Loucy (cell line): ENCODE results near the gene MAB21L3.

Experiments
- H2AFZ ChIP-seq: fragments of 200-600 bp; sonication (generic); 2 replicates; pipeline ENCODE4 v1.6.0; 2016; ENCODE audit warnings: antibody characterized with exemption, mild to moderate bottlenecking, low read length, moderate library complexity
- H3F3A ChIP-seq: fragments of 200-600 bp; 2 replicates; pipeline ENCODE4 v1.6.0; 2016; ENCODE audit warnings: antibody characterized with exemption, low read depth, mild to moderate bottlenecking
- H3K27me3 ChIP-seq: fragments of 200-600 bp; sonication (generic); 2 replicates; pipeline ENCODE4 v1.6.1; 2014; ENCODE audit warnings: low read length, mild to moderate bottlenecking; ENCODE audit not compliant: insufficient read depth, poor library complexity, severe bottlenecking
- H3K36me3 ChIP-seq: fragments of 200-600 bp; sonication (generic); 2 replicates; pipeline ENCODE4 v1.6.1; 2016; ENCODE audit warnings: low read length; ENCODE audit not compliant: insufficient read depth
- H3K4me1 ChIP-seq: fragments of 200-600 bp; sonication (generic); 2 replicates; pipeline ENCODE4 v1.5.1; 2014; ENCODE audit warnings: low read length, mild to moderate bottlenecking; ENCODE audit not compliant: insufficient read depth, poor library complexity, severe bottlenecking
- H3K4me2 ChIP-seq: fragments of 200-600 bp; sonication (generic); 2 replicates; pipeline ENCODE4 v1.6.0; 2014; ENCODE audit warnings: antibody characterized with exemption, low read length, low read depth, mild to moderate bottlenecking; ENCODE audit not compliant: poor library complexity, severe bottlenecking
- H3K4me3 ChIP-seq: fragments of 200-600 bp; sonication (generic); 2 replicates; pipeline ENCODE4 v1.5.1; 2014; ENCODE audit warnings: low read length, mild to moderate bottlenecking, mixed read lengths; ENCODE audit not compliant: poor library complexity, severe bottlenecking
- H3K79me2 ChIP-seq: fragments of 200-600 bp; sonication (generic); 2 replicates; pipeline ENCODE4 v1.6.1; 2014; ENCODE audit warnings: low read length; ENCODE audit not compliant: insufficient read depth
- H3K9ac ChIP-seq: fragments of 200-600 bp; sonication (generic); 2 replicates; pipeline ENCODE4 v1.6.0; 2014; ENCODE audit warnings: mild to moderate bottlenecking, low read depth, low read length, moderate library complexity; ENCODE audit not compliant: poor library complexity, severe bottlenecking
- H3K9me2 ChIP-seq: fragments of 200-600 bp; sonication (generic); replicated peaks from 2 replicates; pipeline ENCODE4 v1.6.1; 2016; ENCODE audit warnings: low read depth, low read length, mixed read lengths
- H3K9me3 ChIP-seq: fragments of 200-600 bp; sonication (generic); 2 replicates; pipeline ENCODE4 v1.6.1; 2014; ENCODE audit warnings: mild to moderate bottlenecking, antibody characterized with exemption, low read length, low read depth; ENCODE audit not compliant: insufficient read depth
- H4K20me1 ChIP-seq: fragments of 200-600 bp; sonication (generic); 2 replicates; pipeline ENCODE4 v1.6.0; 2014; ENCODE audit warnings: antibody characterized with exemption, low read length, mild to moderate bottlenecking; ENCODE audit not compliant: insufficient read depth, poor library complexity, severe bottlenecking
- CTCF ChIP-seq: fragments of 200-600 bp; sonication (generic); conservative IDR thresholded peaks from 2 replicates; pipeline ENCODE4 v1.5.1; 2014; ENCODE audit warnings: mild to moderate bottlenecking, antibody characterized with exemption, low read length
- EZH2phosphoT487 ChIP-seq: fragments of 200-600 bp; IDR thresholded peaks from 2 replicates; pipeline ENCODE4 v1.6.1; 2018; ENCODE audit warnings: antibody characterized with exemption, mild to moderate bottlenecking, moderate library complexity, borderline replicate concordance

MAB21L3 gene

DNA sequence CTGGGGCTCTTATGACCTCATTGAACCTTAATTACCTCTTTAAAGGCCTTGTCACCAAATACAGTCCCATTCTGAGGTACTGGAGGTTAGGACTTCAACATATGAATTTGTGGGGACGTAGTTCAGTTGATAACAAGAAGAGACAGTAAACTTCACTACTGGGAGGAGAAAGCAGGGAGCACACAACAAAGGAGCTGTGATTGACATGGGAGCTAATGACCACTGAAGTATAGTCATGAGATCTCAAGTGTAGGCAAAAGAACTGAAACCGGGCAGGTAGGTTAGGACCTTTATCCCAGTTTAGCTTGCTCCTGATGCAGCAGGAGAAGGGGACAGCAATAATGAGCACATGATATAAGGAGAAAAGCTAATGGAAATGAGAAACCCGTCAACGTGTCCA, 11.8 kb upstream of the MAB21L3 start:
- Histone ChIP-seq H3K4me1 (no peaks in the 10 kb centered on the region), H4K20me1 (no peaks in the 10 kb centered on the region), H3K79me2 (no peaks in the 10 kb centered on the region), H3K9me2 (no peaks in the 10 kb centered on the region), H3K27me3 (no peaks in the 10 kb centered on the region), H3F3A (no peaks in the 10 kb centered on the region), H3K36me3 (no peaks in the 10 kb centered on the region), H3K9me3 (peaks cover 3% of the 10 kb centered on the region; the same call in 1 of the 2 replicates), H3K4me3 (no peak overlapping the region), H3K4me2 (no peak overlapping the region), H3K9ac (no peak overlapping the region), H2AFZ (no peak overlapping the region; the same call in 1 of the 2 replicates)
- no peak for TF ChIP-seq EZH2phosphoT487
- TF ChIP-seq CTCF = no peak

- Histone ChIP-seq H3K4me1 (no peaks in the 10 kb centered on the region), H2AFZ (no peak overlapping the region), H3K79me2 (no peaks in the 10 kb centered on the region), H3K4me3 (no peak overlapping the region), H3K9me2 (no peaks in the 10 kb centered on the region), H3F3A (no peaks in the 10 kb centered on the region), H3K36me3 (no peaks in the 10 kb centered on the region), H3K4me2 (no peak overlapping the region), H3K27me3 (no peaks in the 10 kb centered on the region), H3K9me3 (peaks cover 3% of the 10 kb centered on the region; the same call in 1 of the 2 replicates), H4K20me1 (no peaks in the 10 kb centered on the region), H3K9ac (no peak overlapping the region)
- TF ChIP-seq CTCF = no peak
- TF ChIP-seq EZH2phosphoT487 = no peak
Measured at GRCh38 chr1:116099919-116100318, 11.3 kb upstream of the MAB21L3 start.

GRCh38 chr1:116104667-116105066, 6.5 kb upstream of the MAB21L3 start:
- no peaks in the 10 kb centered on the region for H3F3A ChIP-seq
- H3K79me2 ChIP-seq = no peaks in the 10 kb centered on the region
- no peak overlapping the region for H2AFZ ChIP-seq
- no peak overlapping the region for H3K4me2 ChIP-seq
- H3K9ac ChIP-seq = no peak overlapping the region
- no peaks in the 10 kb centered on the region for H3K36me3 ChIP-seq
- H4K20me1 ChIP-seq = no peaks in the 10 kb centered on the region
- H3K27me3 ChIP-seq = no peaks in the 10 kb centered on the region
- H3K9me3 ChIP-seq = no peaks in the 10 kb centered on the region
- TF ChIP-seq CTCF = no peak
- no peak for TF ChIP-seq EZH2phosphoT487
- H3K4me1 ChIP-seq = no peaks in the 10 kb centered on the region
- no peaks in the 10 kb centered on the region for H3K9me2 ChIP-seq
- H3K4me3 ChIP-seq = no peak overlapping the region
